Lower leg skin (tissue), 4 donors: ENCODE data around the gene ENTPD6. TPM values are rescaled to one million over a fixed set of nuclear protein-coding genes. Genes with fewer than 3 reads are reported as not detected.
"Not testable (repeated sequence)": the region's sequence is repeated elsewhere in the genome, so short reads cannot be mapped to it uniquely, and the experiment has no call there.

Source experiments
- DNase-seq, 2 donors: peaks; one replicate each; pipeline ENCODE4 v3.0.0-alpha.2; 2019; ENCODE audit warnings: low spot score in 2 of 2
- H3K4me3 ChIP-seq: fragments of 200-600 bp; sonication (generic); 2 replicates; pipeline ENCODE4 v1.5.1; 2017; ENCODE audit warnings: mild to moderate bottlenecking, low read depth; ENCODE audit not compliant: poor library complexity, severe bottlenecking
- POLR2A ChIP-seq, 2 donors: fragments of 450-650 bp; IDR thresholded peaks; one replicate each; pipeline ENCODE4 v1.6.1; 2016 to 2017; ENCODE audit warnings: antibody characterized with exemption in 2 of 2, mild to moderate bottlenecking in 1 of 2, moderate library complexity in 1 of 2
- WGBS, 2 donors: methylation state at CpG; one replicate each; pipeline ENCODE4 v1.1.5; 2018; 5-methylcytosine and 5-hydroxymethylcytosine counted together
- intact Hi-C: fragments of 100-400 bp; cut with DNase I; formaldehyde crosslinking; loops from one replicate; pipeline ENCODE4 v1.15.0; 2023; ENCODE audit warnings: low total_unique reads
- total RNA-seq, 4 donors: library from RNA; depleted of rRNA; stranded (reverse); fragments of >200 nt; gene quantifications; one replicate each; pipeline ENCODE4 v1.1.0, GENCODE V29; 2016
- TF ChIP-seq, protein P1 (sequence below), 3 donors: fragments of 450-650 bp; IDR thresholded peaks; one replicate each; pipeline ENCODE4 v1.5.1; 2016; ENCODE audit warnings: antibody characterized with exemption in 3 of 3, mild to moderate bottlenecking in 3 of 3, moderate library complexity in 2 of 3

The ENTPD6 gene
- total RNA-seq, 4 donors from 2014 or later, result 37.5 to 59.7 (median 43.0) TPM

DNA sequence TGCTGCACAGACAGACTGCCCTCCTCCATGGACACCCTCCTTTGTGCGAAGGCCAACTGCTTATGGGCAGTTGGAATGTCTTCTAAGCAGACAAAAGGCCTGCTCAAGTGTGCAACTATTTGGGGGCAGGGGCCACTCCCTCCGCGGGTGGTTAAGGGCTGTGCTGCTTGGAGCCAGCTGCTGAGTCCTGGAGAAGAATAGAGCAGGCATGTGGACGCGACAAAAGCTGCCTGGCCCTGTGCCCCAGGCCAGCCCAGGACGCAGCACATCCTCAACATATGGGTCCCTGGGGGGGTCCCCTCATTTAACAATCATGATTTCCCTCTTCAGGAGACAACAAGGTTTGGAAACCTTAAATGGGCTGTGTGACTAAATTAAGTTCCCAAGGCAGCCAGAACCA, 45.5 kb upstream of the ENTPD6 start:
- 79 to 80% methylated on average over 6 of the region's 6 CpGs for WGBS, 2 donors
- intact Hi-C loops, result no loop called here
- DNase-seq, result no peak
- H3K4me3 ChIP-seq, result no peak overlapping the region
- TF ChIP-seq, protein P1, sequence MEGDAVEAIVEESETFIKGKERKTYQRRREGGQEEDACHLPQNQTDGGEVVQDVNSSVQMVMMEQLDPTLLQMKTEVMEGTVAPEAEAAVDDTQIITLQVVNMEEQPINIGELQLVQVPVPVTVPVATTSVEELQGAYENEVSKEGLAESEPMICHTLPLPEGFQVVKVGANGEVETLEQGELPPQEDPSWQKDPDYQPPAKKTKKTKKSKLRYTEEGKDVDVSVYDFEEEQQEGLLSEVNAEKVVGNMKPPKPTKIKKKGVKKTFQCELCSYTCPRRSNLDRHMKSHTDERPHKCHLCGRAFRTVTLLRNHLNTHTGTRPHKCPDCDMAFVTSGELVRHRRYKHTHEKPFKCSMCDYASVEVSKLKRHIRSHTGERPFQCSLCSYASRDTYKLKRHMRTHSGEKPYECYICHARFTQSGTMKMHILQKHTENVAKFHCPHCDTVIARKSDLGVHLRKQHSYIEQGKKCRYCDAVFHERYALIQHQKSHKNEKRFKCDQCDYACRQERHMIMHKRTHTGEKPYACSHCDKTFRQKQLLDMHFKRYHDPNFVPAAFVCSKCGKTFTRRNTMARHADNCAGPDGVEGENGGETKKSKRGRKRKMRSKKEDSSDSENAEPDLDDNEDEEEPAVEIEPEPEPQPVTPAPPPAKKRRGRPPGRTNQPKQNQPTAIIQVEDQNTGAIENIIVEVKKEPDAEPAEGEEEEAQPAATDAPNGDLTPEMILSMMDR (IDR thresholded peaks at IDR 0.05), result no peak
- TF ChIP-seq POLR2A (IDR thresholded peaks at IDR 0.05), result no peak

GRCh38 chr20:25158043-25158442, 37.5 kb upstream of the ENTPD6 start:
- intact Hi-C loops, result no loop called here
- H3K4me3 ChIP-seq, result no peak overlapping the region
- DNase-seq, result no peak
- no peak for TF ChIP-seq POLR2A (IDR thresholded peaks at IDR 0.05)
- TF ChIP-seq, protein P1 (IDR thresholded peaks at IDR 0.05), result no peak
- 71 to 91% methylated on average over 1 of the region's 1 CpG for WGBS, 2 donors

DNA sequence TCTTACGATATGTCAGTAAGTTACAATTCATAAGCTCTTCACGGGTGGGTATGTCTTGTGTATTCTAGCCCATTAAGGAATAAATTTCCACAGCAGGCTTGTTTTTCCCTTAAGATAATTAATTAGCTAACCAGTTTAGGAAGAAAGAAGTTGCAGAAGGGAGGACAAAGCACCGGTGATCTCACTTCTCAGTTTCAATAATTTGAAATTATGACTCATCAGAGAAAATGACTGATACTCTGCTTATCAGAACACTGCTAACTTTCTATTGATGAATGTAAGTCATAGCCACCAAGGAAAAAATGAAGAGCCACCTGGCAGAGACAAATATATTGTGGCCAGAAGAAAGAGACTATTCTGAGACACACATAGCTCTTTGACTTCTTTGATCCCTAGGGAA, 35.0 kb upstream of the ENTPD6 start:
- DNase-seq, result no peak
- WGBS, 2 donors, result 40 to 45% methylated on average over 3 of the region's 3 CpGs
- intact Hi-C loops, result no loop called here

GRCh38 chr20:25160897-25161296, 34.6 kb upstream of the ENTPD6 start:
- H3K4me3 ChIP-seq, result no peak overlapping the region
- no peak for TF ChIP-seq POLR2A (IDR thresholded peaks at IDR 0.05)
- TF ChIP-seq, protein P1 (IDR thresholded peaks at IDR 0.05), result no peak
- 55 to 61% methylated on average over 3 of the region's 3 CpGs for WGBS, 2 donors
- DNase-seq, result no peak
- intact Hi-C loops, result no loop called here

More for the DNA sequence above, 35.0 kb upstream of the ENTPD6 start:
- TF ChIP-seq, protein P1 (IDR thresholded peaks at IDR 0.05), result no peak
- TF ChIP-seq POLR2A (IDR thresholded peaks at IDR 0.05), result no peak
- no peak overlapping the region for H3K4me3 ChIP-seq

GRCh38 chr20:25165128-25165527, 30.4 kb upstream of the ENTPD6 start:
- TF ChIP-seq, protein P1 (IDR thresholded peaks at IDR 0.05), result no peak
- no peak for TF ChIP-seq POLR2A (IDR thresholded peaks at IDR 0.05)
- intact Hi-C loops, result no loop called here
- no peak for DNase-seq
- no peak overlapping the region for H3K4me3 ChIP-seq

GRCh38 chr20:25166105-25166782, 29.3 kb upstream of the ENTPD6 start:
- DNase-seq, H3K4me3 ChIP-seq, intact Hi-C loops: not testable (repeated sequence)
- 31 to 53% methylated on average over 2 of the region's 2 CpGs for WGBS, 2 donors
